SK-N-MC (cell line): ENCODE results near the gene NEDD9.

Experiments used
- EZH2 ChIP-seq: fragments of 200-600 bp; sonication (generic); IDR thresholded peaks from one replicate; pipeline ENCODE4 v1.6.1; 2017; ENCODE audit warnings: antibody characterized with exemption
- FOXP2 ChIP-seq: optimal IDR thresholded peaks from 2 replicates; pipeline ENCODE3; 2011; ENCODE audit warnings: mild to moderate bottlenecking, moderate library complexity; ENCODE audit not compliant: insufficient read depth; ENCODE audit errors: extremely low read length, control extremely low read depth
- POLR2AphosphoS5 ChIP-seq: IDR thresholded peaks from 2 replicates; pipeline ENCODE4 v1.6.1; 2012; ENCODE audit warnings: mild to moderate bottlenecking, low read depth, low read length, borderline replicate concordance

DNA sequence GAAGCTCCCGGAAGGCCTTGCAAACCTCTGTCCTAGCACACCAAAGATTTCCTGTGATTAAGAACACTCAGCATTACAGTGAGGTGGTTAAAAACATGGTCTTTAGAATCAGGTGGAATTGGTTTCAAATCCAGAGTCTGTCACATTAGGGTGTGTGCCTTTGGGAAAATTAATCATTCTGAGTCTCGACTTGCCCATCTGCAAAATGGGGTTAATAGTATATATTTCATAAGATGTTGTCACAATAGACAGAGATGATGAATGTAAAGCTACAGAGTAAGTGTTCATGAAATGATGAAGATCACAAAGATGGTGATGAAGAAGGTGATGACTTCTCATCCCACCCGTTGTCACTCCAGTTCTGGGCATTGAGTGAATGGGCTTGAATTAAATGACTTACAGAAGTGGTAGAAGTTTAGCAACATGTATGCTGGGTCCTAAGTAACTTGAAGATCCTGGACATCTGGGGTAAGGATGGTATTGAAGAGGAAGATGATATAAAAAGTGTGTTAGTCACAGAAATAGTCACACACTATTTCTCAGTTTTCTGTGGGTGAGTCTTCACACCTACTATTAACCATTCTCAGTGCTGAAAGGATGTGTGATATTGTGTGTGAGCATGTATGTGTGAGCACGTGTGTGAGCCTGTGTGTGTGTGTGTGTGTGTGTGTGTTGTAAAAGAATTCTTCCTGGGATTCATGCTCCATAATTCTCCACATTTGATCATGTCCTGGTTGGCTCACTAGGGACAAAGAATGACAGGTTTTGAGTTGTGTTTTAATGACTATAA, 28.0 kb upstream of the NEDD9 start:
- TF ChIP-seq POLR2AphosphoS5: no peak
- TF ChIP-seq EZH2: no peak
- TF ChIP-seq FOXP2: no peak
